HCT116 (cell line): ENCODE measurements around the gene TM9SF1. TPM values are rescaled to one million over a fixed set of nuclear protein-coding genes. Genes with fewer than 3 reads are reported as not detected.

Source experiments
- ATAC-seq: fragments of 200-7000 bp; cut with Tn5 transposase; 2 replicates; pipeline ENCODE4 v1.9.1; 2020; ENCODE audit warnings: mild to moderate bottlenecking, moderate library complexity
- BruUV-seq: library from RNA; stranded (reverse); fragments of 400-500 nt; replicated peaks from 2 replicates; lab custom pipeline; 2021; lab: Mats Ljungman, UMichigan
- CTCF ChIA-PET: fragments of 300-600 bp; sonication (Branson Sonifier 250); formaldehyde crosslinking; loops from one replicate; lab custom pipeline; 2021; ENCODE audit warnings: antibody characterized with exemption; lab: Charles Lee
- POLR2A ChIA-PET: fragments of 300-600, 350-600 bp; sonication (Branson Sonifier 250); formaldehyde crosslinking; loops from one replicate; lab custom pipeline; 2021; ENCODE audit warnings: antibody characterized with exemption; lab: Charles Lee
- RAD21 ChIA-PET, 2 experiments: fragments of 300-600 bp; sonication (Branson Sonifier 250); formaldehyde crosslinking; loops; one replicate each; lab custom pipeline; 2023; ENCODE audit warnings: low total read pairs in 2 of 2; ENCODE audit not compliant: uncharacterized antibody in 2 of 2, unreplicated experiment in 2 of 2, low non-redundant PET in 1 of 2; lab: Charles Lee
- DNase-seq: peaks from one replicate; pipeline ENCODE4 v3.0.0-alpha.2; 2010; ENCODE audit warnings: low read depth, low spot score
- H2AFZ ChIP-seq: fragments of 200-600 bp; shearing (Covaris generic), sonication (generic); 2 replicates; pipeline ENCODE4 v1.6.1; 2017; ENCODE audit warnings: low read depth, mixed run types, mixed read lengths, antibody characterized with exemption, low read length; ENCODE audit not compliant: poor library complexity, severe bottlenecking
- H3K27ac ChIP-seq: 2 replicates; pipeline ENCODE4 v1.5.1; 2012; ENCODE audit warnings: low read depth, low read length
- H3K27me3 ChIP-seq: fragments of 200-600 bp; sonication (generic); 2 replicates; pipeline ENCODE4 v1.6.1; 2016; ENCODE audit warnings: mixed run types, low read length, mixed read lengths; ENCODE audit not compliant: insufficient read depth
- H3K36me3 ChIP-seq, 2 experiments: fragments of 200-500 bp in 1 of 2; fragments of 200-600 bp in 1 of 2; sonication (Bioruptor generic) in 1 of 2; sonication (generic) in 1 of 2; 2 replicates each; pipeline versions ENCODE4 v1.5.1 to v1.6.1; 2014 to 2016; ENCODE audit warnings: low read length in 2 of 2, inconsistent platforms in 1 of 2, mixed read lengths in 1 of 2, mixed run types in 1 of 2; ENCODE audit not compliant: insufficient read depth in 2 of 2, control insufficient read depth in 1 of 2
- H3K4me1 ChIP-seq, 2 experiments: fragments of 200-600 bp in 1 of 2; sonication (generic) in 1 of 2; 2 replicates each; pipeline versions ENCODE4 v1.5.1 to v1.6.1; 2012 to 2017; ENCODE audit warnings: low read length in 2 of 2, inconsistent platforms in 1 of 2, mild to moderate bottlenecking in 1 of 2, mixed read lengths in 1 of 2, mixed run types in 1 of 2, moderate library complexity in 1 of 2; ENCODE audit not compliant: insufficient read depth in 2 of 2, control insufficient read depth in 1 of 2
- H3K4me2 ChIP-seq: fragments of 200-600 bp; sonication (generic); 2 replicates; pipeline ENCODE4 v1.6.1; 2017; ENCODE audit warnings: mixed run types, low read length, mixed read lengths
- H3K4me3 ChIP-seq, 2 experiments: fragments of 200-600 bp in 1 of 2; sonication (generic) in 1 of 2; replicated peaks in 1 of 2; 2 replicates each; pipeline ENCODE4 v1.5.1; 2011 to 2016; ENCODE audit warnings: low read length in 2 of 2, control low read depth in 1 of 2, low read depth in 1 of 2, mild to moderate bottlenecking in 1 of 2, mixed read lengths in 1 of 2, mixed run types in 1 of 2
- H3K79me2 ChIP-seq: fragments of 200-600 bp; sonication (generic); 2 replicates; pipeline ENCODE4 v1.6.1; 2017; ENCODE audit warnings: mild to moderate bottlenecking, mixed run types, low read length, moderate library complexity, mixed read lengths; ENCODE audit not compliant: insufficient read depth
- H3K9ac ChIP-seq: fragments of 200-600 bp; sonication (generic); 2 replicates; pipeline ENCODE4 v1.6.1; 2016; ENCODE audit warnings: low read length, mixed read lengths
- H3K9me2 ChIP-seq: fragments of 200-600 bp; sonication (generic), shearing (Covaris generic); 2 replicates; pipeline ENCODE4 v1.6.1; 2017; ENCODE audit warnings: mixed run types, mild to moderate bottlenecking, moderate library complexity; ENCODE audit not compliant: insufficient read depth
- H3K9me3 ChIP-seq, 2 experiments: fragments of 200-500 bp in 1 of 2; fragments of 200-600 bp in 1 of 2; sonication (Bioruptor generic) in 1 of 2; sonication (generic) in 1 of 2; 2 replicates each; pipeline ENCODE4 v1.6.1; 2014 to 2017; ENCODE audit warnings: low read length in 2 of 2, mixed read lengths in 2 of 2, inconsistent platforms in 1 of 2, low read depth in 1 of 2, mild to moderate bottlenecking in 1 of 2, mixed run types in 1 of 2, moderate library complexity in 1 of 2; ENCODE audit not compliant: control insufficient read depth in 1 of 2, insufficient read depth in 1 of 2
- H4K20me1 ChIP-seq: fragments of 200-600 bp; sonication (generic), shearing (Covaris generic); 2 replicates; pipeline ENCODE4 v1.6.1; 2017; ENCODE audit warnings: mixed run types, mild to moderate bottlenecking, moderate library complexity; ENCODE audit not compliant: insufficient read depth
- CBX3 ChIP-seq: IDR thresholded peaks from 2 replicates; pipeline ENCODE4 v1.6.1; 2012; ENCODE audit warnings: low read depth
- EZH2phosphoT487 ChIP-seq: fragments of 200-600 bp; IDR thresholded peaks from 2 replicates; pipeline ENCODE4 v1.6.1; 2018; ENCODE audit warnings: antibody characterized with exemption, borderline replicate concordance
- JUND ChIP-seq: IDR thresholded peaks from 2 replicates; pipeline ENCODE4 v1.6.1; 2012
- POLR2A ChIP-seq: IDR thresholded peaks from 2 replicates; pipeline ENCODE4 v1.7.0; 2011; ENCODE audit warnings: borderline replicate concordance; ENCODE audit not compliant: insufficient read depth, insufficient read length; ENCODE audit errors: extremely low read depth
- RAD21 ChIP-seq: IDR thresholded peaks from 2 replicates; pipeline ENCODE4 v1.6.1; 2012; ENCODE audit warnings: low read depth, mild to moderate bottlenecking
- SP1 ChIP-seq: IDR thresholded peaks from 2 replicates; pipeline ENCODE4 v1.6.1; 2012; ENCODE audit warnings: low read depth
- YY1 ChIP-seq: IDR thresholded peaks from 2 replicates; pipeline ENCODE4 v1.6.1; 2011; ENCODE audit warnings: low read length, low read depth, moderate library complexity, mild to moderate bottlenecking; ENCODE audit not compliant: insufficient replicate concordance; ENCODE audit errors: extremely low read depth
- ZFX ChIP-seq: fragments of 450-650 bp; IDR thresholded peaks from 2 replicates; pipeline ENCODE4 v1.6.1; 2017
- ZNF274 ChIP-seq: fragments of 200-500 bp; sonication (Bioruptor generic); IDR thresholded peaks from 2 replicates; pipeline ENCODE4 v1.6.1; 2014; ENCODE audit warnings: mild to moderate bottlenecking, low read depth, low read length, inconsistent platforms
- intact Hi-C: fragments of 100-400 bp; cut with micrococcal nuclease; formaldehyde crosslinking; loops from 2 replicates; pipeline ENCODE4 v1.10.0; 2022
- total RNA-seq: library from RNA; stranded (reverse); gene quantifications from one replicate; pipeline ENCODE4 v1.2.1, GENCODE V29; 2021; ENCODE audit not compliant: unreplicated experiment
- TF ChIP-seq, protein P1 (sequence below): IDR thresholded peaks from 2 replicates; pipeline ENCODE4 v1.6.1; 2012
- TF ChIP-seq, protein P2 (sequence below): IDR thresholded peaks from 2 replicates; pipeline ENCODE4 v1.6.1; 2011; ENCODE audit warnings: mild to moderate bottlenecking, low read length, moderate library complexity; ENCODE audit not compliant: insufficient replicate concordance; ENCODE audit errors: extremely low read depth
- TF ChIP-seq, protein P3 (sequence below), 3 experiments: fragments of 200-600 bp in 1 of 3; sonication (generic) in 1 of 3; IDR thresholded peaks in 2 of 3; conservative IDR thresholded peaks in 1 of 3; 2 replicates each; pipeline ENCODE4 v1.5.1; 2012 to 2017; ENCODE audit warnings: low read depth in 2 of 3, low read length in 2 of 3, antibody characterized with exemption in 1 of 3, borderline replicate concordance in 1 of 3, control low read depth in 1 of 3, mild to moderate bottlenecking in 1 of 3, mixed read lengths in 1 of 3, mixed run types in 1 of 3, moderate library complexity in 1 of 3; ENCODE audit not compliant: insufficient read depth in 1 of 3

Gene TM9SF1
- total RNA-seq, 1 experiment from 2014 or later: 35.2 TPM

DNA sequence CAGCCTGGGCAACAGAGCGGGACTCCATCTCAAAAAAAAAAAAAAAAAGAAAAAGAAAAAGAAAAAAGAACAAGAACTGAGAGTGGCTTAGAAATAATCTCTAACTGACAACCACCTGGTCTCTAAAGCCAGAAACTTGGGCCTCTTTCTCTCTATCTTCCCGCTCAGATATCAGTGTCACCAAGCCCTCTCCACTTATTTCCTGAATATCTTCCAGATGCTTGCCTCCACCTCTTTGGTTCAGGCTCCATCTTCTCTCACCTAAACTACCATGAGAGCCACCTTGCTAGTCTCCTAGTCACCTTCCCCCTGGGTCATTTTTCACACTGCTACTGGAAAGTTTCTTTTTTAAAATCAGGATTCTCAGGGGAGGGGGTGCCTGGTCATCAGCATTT, 1.8 kb upstream of the TM9SF1 start:
- DNase-seq (no peak), ATAC-seq (no peak)
- H3K79me2 ChIP-seq: peaks cover 30% of the 10 kb centered on the region
- H3K27me3 ChIP-seq: no peaks in the 10 kb centered on the region
- BruUV-seq: no TSS peak
- intact Hi-C loops: no loop called here
- no peak overlapping the region for H3K4me3 ChIP-seq
- peaks cover 0 to 5% of the 10 kb centered on the region in 2 experiments; a peak in 1 of 4 replicates for H3K9me3 ChIP-seq
- TF ChIP-seq SP1: no peak
- no peak for TF ChIP-seq JUND
- no peak for TF ChIP-seq EZH2phosphoT487
- TF ChIP-seq, protein P1, sequence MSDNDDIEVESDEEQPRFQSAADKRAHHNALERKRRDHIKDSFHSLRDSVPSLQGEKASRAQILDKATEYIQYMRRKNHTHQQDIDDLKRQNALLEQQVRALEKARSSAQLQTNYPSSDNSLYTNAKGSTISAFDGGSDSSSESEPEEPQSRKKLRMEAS: no peak
- no peak for TF ChIP-seq POLR2A
- TF ChIP-seq RAD21: no peak
- H3K9ac ChIP-seq: no peak overlapping the region
- ChIA-PET CTCF (no interaction called here), POLR2A (no interaction called here), RAD21 (no interaction called here)
- no peak overlapping the region for H2AFZ ChIP-seq
- H3K4me1 ChIP-seq: peaks cover 14 to 26% of the 10 kb centered on the region in 2 experiments
- H3K27ac ChIP-seq: peak overlapping the region; percentile 30; the same call in 1 of the 2 replicates
- H3K9me2 ChIP-seq: no peaks in the 10 kb centered on the region
- H4K20me1 ChIP-seq: no peaks in the 10 kb centered on the region
- H3K36me3 ChIP-seq: peaks cover 6 to 18% of the 10 kb centered on the region in 2 experiments; a peak in 3 of 4 replicates
- peak overlapping the region; percentile 84; the same call in 1 of the 2 replicates for H3K4me2 ChIP-seq

DNA sequence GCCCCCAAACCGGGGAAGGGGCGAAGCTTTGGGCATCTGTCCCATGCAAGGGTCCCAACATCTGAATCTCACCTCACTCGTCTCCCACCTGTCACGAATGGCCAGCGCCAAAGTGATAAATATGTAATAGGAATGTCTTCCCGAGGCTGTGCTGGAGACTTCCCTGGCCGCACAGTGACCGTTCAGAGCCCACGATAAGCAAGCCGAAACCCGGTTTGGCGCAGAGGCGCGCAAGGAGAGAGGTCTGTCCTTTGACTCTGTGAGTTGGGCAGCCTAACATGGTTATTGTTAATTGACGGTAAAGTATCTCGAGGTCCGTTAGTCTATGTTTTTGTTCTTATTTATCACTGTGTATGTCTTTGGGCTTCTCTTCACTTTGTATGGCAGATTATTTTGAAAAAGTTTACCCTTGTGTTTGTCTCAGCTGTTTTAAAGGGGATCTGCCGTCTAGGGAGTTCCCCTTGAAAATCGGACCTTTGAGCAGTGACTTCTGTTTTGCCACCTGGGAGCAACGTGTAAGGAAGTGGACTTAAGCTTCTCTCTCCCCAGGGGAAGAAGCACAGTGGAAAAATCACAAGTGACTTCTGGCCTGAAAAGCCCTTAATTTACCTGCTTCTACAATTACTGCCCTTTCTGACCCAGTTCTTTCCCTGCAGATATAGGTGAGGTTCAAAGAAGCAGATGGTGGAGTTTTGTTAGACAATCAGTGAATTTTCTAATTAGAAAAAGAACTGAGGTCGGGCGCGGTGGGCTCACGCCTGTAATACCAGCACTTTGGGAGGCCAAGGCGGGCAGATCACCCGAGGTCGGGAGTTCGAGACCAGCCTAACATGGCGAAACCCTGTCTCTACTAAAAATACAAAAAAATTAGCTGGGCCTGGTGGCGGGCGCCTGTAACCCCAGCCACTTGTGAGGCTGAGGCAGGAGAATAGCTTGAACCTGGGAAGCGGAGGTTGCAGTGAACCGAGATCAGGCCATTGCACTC, 1.1 kb upstream of the TM9SF1 start:
- RAD21 ChIA-PET: no interaction called here
- Histone ChIP-seq H3K27ac (peak overlapping the region; percentile 96), H3K4me2 (peak overlapping the region; percentile 84), H3K9me3 (peaks cover 0 to 2% of the 10 kb centered on the region in 2 experiments; a peak in 1 of 4 replicates), H2AFZ (no peak overlapping the region), H3K79me2 (peaks cover 33% of the 10 kb centered on the region), H3K4me3 (peak overlapping the region; percentile 85 to 88), H4K20me1 (no peaks in the 10 kb centered on the region), H3K9me2 (no peaks in the 10 kb centered on the region), H3K4me1 (peaks cover 14 to 26% of the 10 kb centered on the region in 2 experiments), H3K9ac (peak overlapping the region; percentile 91), H3K36me3 (peaks cover 10 to 14% of the 10 kb centered on the region in 2 experiments), H3K27me3 (no peaks in the 10 kb centered on the region)
- POLR2A ChIA-PET: interaction anchor here (0.9 to 1.9 kb wide), 5 partner anchors 10 to 56 kb away, joined by 3 to 8 read pairs (median 4); partner anchors contain the start of genes CHMP4A, IRF9 and TINF2
- CTCF ChIA-PET: interaction anchor here (0.9 kb wide), 1 partner anchor 101 kb away, joined by 4 read pairs; no protein-coding TSS in a partner anchor
- DNase-seq (no peak), ATAC-seq (peak; percentile 22)
- intact Hi-C loops: no loop called here
- BruUV-seq: TSS peak; percentile 73
- TF ChIP-seq JUND: no peak
- no peak for TF ChIP-seq ZFX
- TF ChIP-seq EZH2phosphoT487: no peak
- TF ChIP-seq, protein P1: no peak; the same call in 1 of the 2 replicates
- TF ChIP-seq, protein P2, sequence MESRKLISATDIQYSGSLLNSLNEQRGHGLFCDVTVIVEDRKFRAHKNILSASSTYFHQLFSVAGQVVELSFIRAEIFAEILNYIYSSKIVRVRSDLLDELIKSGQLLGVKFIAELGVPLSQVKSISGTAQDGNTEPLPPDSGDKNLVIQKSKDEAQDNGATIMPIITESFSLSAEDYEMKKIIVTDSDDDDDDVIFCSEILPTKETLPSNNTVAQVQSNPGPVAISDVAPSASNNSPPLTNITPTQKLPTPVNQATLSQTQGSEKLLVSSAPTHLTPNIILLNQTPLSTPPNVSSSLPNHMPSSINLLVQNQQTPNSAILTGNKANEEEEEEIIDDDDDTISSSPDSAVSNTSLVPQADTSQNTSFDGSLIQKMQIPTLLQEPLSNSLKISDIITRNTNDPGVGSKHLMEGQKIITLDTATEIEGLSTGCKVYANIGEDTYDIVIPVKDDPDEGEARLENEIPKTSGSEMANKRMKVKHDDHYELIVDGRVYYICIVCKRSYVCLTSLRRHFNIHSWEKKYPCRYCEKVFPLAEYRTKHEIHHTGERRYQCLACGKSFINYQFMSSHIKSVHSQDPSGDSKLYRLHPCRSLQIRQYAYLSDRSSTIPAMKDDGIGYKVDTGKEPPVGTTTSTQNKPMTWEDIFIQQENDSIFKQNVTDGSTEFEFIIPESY: no peak
- TF ChIP-seq ZNF274: no peak
- no peak for TF ChIP-seq CBX3
- TF ChIP-seq, protein P3, sequence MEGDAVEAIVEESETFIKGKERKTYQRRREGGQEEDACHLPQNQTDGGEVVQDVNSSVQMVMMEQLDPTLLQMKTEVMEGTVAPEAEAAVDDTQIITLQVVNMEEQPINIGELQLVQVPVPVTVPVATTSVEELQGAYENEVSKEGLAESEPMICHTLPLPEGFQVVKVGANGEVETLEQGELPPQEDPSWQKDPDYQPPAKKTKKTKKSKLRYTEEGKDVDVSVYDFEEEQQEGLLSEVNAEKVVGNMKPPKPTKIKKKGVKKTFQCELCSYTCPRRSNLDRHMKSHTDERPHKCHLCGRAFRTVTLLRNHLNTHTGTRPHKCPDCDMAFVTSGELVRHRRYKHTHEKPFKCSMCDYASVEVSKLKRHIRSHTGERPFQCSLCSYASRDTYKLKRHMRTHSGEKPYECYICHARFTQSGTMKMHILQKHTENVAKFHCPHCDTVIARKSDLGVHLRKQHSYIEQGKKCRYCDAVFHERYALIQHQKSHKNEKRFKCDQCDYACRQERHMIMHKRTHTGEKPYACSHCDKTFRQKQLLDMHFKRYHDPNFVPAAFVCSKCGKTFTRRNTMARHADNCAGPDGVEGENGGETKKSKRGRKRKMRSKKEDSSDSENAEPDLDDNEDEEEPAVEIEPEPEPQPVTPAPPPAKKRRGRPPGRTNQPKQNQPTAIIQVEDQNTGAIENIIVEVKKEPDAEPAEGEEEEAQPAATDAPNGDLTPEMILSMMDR (IDR thresholded peaks at IDR 0.05 in 2 of 3, conservative IDR thresholded peaks at IDR 0.05 in 1 of 3; ENCODE audit: borderline replicate concordance in 1 of 3, insufficient read depth in 1 of 3, low read depth in 2 of 3, low read length in 2 of 3): no peak
- no peak for TF ChIP-seq POLR2A
- TF ChIP-seq YY1: no peak
